ENCODE data around the gene FGF2.
"Not testable (repeated sequence)": the region's sequence is repeated elsewhere in the genome, so short reads cannot be mapped to it uniquely, and the experiment has no call there.

The FGF2 gene

GRCh38 chr4:122826553-122827257 lies at the start of gene FGF2:
FGF2 (plus strand) TSS chr4:122826831; CDS start chr4:122827175, 344 bp downstream.
- peak; percentile 2 for DNase-seq

- peak; percentile 43 for DNase-seq
Observed at GRCh38 chr4:122776916-122777315, 49.7 kb upstream of the FGF2 start.

GRCh38 chr4:122777846-122778673 lies 48.6 kb upstream of the FGF2 start:
- no peak for DNase-seq

- no peak for DNase-seq
Observed at GRCh38 chr4:122781486-122781885, 45.1 kb upstream of the FGF2 start.

- no peak for DNase-seq
Observed at GRCh38 chr4:122783301-122784215, 43.1 kb upstream of the FGF2 start.

- no peak for DNase-seq
Observed at GRCh38 chr4:122784261-122784660, 42.4 kb upstream of the FGF2 start.

- no peak for DNase-seq
Observed at GRCh38 chr4:122785099-122785498, 41.5 kb upstream of the FGF2 start.

- DNase-seq, result not testable (repeated sequence)
Observed at GRCh38 chr4:122786296-122786695, 40.3 kb upstream of the FGF2 start.

GRCh38 chr4:122786920-122787319 lies 39.7 kb upstream of the FGF2 start:
- not testable (repeated sequence) for DNase-seq

- DNase-seq, result no peak
Observed at GRCh38 chr4:122787940-122788339, 38.7 kb upstream of the FGF2 start.

- DNase-seq, result no peak
Observed at GRCh38 chr4:122788935-122789334, 37.7 kb upstream of the FGF2 start.

- DNase-seq, result no peak
Observed at GRCh38 chr4:122793811-122794210, 32.8 kb upstream of the FGF2 start.

GRCh38 chr4:122796801-122797404 lies 29.7 kb upstream of the FGF2 start:
- DNase-seq, result no peak

- no peak for DNase-seq
Observed at GRCh38 chr4:122797405-122798094, 29.1 kb upstream of the FGF2 start.

GRCh38 chr4:122798101-122798500 lies 28.5 kb upstream of the FGF2 start:
- DNase-seq, result peak; percentile 61

GRCh38 chr4:122798917-122799316 lies 27.7 kb upstream of the FGF2 start:
- no peak for DNase-seq

GRCh38 chr4:122803788-122804208 lies 22.8 kb upstream of the FGF2 start:
- DNase-seq, result no peak

GRCh38 chr4:122806981-122807679 lies 19.5 kb upstream of the FGF2 start:
- DNase-seq, result no peak

- no peak for DNase-seq
Observed at GRCh38 chr4:122810669-122811068, 16.0 kb upstream of the FGF2 start.

GRCh38 chr4:122811781-122812180 lies 14.8 kb upstream of the FGF2 start:
- not testable (repeated sequence) for DNase-seq

- not testable (repeated sequence) for DNase-seq
Observed at GRCh38 chr4:122812823-122813222, 13.8 kb upstream of the FGF2 start.
